NCI-H2171 treated with DMSO at 0.1 percent for 48 hours (cell line): ENCODE data around the gene ASIC5.

Experiments used
- DNase-seq: peaks from one replicate; lab custom pipeline; 2025; lab: John Stamatoyannopoulos, UW

ASIC5 gene

DNA sequence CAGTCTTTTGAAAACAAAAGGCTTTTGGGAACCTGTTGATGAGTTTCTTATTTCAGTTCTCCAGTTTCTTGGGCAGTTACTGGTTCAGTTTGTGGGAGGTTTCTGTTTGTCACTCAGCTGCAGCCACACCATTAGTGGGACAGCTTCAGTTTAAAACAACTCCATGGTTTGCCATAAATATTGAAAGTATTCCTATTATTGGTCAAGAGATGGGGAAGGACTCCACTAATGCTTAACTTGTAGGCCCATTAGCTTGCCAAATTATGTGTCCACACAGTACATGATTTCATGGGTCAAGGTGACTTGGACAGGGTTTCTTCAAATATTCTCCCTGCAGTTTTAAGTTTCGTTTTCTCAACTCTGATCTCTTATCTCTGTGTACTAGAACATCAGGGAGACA lies 15.5 kb upstream of the ASIC5 start:
- no peak for DNase-seq

GRCh38 chr4:155879767-155880166 lies 13.7 kb upstream of the ASIC5 start:
- no peak for DNase-seq

- DNase-seq, result no peak
Observed at GRCh38 chr4:155878611-155879010, 12.5 kb upstream of the ASIC5 start.

- no peak for DNase-seq
Observed at GRCh38 chr4:155877971-155878370, 11.9 kb upstream of the ASIC5 start.

GRCh38 chr4:155875878-155876277 lies 9.8 kb upstream of the ASIC5 start:
- DNase-seq, result no peak

GRCh38 chr4:155855897-155856296 lies 10.2 kb downstream of the ASIC5 start:
- no peak for DNase-seq

DNA sequence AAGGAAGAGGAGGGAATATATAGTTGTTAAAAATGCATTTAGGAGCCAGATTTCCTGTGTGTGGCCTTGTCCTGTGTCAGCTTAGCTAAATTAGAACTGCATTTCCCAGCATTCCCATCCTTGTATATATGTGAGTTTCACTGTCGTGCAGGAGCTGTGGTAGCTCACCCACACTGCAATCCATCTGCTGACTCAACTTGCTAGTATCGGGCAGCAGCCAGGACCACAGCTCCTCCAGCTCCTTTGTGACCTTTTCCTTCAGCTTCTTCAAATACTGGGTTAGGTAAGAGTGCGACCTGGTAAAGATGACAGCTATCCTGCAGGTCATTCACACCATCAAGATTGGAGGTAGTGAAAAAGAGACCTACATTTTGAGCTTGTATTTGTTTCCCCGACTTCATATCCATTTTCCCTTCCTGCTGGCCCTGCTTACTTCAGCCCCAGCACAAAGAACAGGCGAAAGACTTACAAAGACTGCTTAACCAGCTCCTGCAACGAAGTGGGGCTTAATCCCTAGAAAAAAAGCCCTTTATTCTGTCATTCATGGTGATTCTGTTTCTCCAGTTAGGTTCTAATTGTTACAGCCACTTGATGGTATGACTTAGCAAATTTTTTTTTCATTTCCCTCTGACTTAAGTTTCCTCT lies 11.4 kb downstream of the ASIC5 start:
- DNase-seq, result no peak

DNA sequence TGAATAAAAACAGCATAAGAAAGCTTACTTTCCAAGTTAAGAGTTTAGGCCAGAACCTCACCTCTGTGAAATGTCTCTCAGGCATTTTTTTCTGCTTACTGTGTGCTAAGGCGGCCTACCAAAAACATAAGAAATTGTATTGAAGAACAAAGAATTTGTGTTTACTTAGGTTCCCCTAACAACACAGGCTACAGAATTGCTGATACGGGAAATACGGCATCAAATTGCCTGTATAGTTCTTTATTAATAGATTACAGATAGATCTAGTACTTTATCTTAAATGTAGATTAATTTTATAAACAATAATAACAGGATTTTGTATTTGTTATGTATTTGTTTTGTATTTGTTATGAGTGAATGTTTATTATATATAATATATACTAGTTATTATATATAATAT lies 12.9 kb downstream of the ASIC5 start:
- DNase-seq, result no peak

DNA sequence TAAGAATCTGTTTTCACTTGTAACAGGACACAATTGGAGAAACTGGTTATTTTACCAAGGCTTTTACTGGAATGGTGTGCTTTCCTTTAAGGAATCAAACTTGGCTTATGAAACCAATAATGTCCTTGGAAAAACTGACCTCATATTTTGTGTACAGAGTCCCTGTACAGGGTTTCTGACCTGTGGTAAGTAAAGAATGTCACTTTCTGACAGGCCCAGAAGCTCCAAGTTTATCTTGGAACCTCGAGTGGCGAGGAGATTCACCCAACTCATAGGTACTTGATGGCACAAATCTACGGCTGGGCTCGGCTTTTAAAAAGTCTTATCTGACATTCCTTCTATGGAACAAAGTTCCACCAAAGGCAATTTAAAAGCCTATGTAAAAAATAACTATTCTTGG lies 17.0 kb downstream of the ASIC5 start:
- DNase-seq, result no peak

DNA sequence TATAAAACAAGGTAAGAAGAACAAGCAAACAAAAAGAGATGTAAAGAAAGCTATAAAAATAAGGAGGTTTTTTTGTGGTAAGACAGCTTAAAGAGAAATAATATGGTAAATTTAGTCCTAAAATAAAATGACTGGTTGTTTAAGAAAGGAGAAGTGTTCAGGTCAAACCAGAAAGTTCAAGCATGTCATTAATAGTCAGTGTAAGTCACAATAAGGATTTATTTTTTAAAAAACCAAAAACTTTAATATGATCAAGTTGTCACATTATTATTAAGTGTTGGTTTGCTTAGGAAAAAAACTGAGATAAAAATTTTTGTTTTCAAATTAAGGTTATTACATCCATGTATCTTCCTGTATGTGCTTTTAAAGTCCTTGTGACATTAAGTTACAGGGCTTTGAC lies 19.1 kb downstream of the ASIC5 start:
- DNase-seq, result no peak

GRCh38 chr4:155842080-155842479 lies 24.0 kb downstream of the ASIC5 start:
- DNase-seq, result no peak

GRCh38 chr4:155837203-155837796 lies 28.8 kb downstream of the ASIC5 start:
- no peak for DNase-seq

GRCh38 chr4:155832664-155833063 lies 33.4 kb downstream of the ASIC5 start:
- no peak for DNase-seq

DNA sequence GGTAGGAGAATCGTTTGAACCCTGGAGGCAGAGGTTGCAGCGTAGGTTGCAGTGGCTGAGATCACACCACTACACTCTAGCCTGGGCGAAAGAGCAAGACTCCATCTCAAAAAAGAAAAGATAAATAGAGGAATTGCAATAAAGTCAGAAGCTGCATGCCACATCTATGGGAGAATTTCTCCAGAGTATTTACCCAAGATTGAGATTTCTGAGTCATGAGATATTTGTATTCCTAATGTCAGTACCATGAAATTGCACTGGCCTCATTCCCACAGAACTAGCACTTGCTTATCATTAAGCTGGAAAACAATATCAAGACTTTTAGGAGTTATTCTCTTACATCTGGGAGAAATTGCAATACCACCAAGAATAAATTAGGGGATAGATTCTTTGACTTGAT lies 37.4 kb downstream of the ASIC5 start:
- no peak for DNase-seq

DNA sequence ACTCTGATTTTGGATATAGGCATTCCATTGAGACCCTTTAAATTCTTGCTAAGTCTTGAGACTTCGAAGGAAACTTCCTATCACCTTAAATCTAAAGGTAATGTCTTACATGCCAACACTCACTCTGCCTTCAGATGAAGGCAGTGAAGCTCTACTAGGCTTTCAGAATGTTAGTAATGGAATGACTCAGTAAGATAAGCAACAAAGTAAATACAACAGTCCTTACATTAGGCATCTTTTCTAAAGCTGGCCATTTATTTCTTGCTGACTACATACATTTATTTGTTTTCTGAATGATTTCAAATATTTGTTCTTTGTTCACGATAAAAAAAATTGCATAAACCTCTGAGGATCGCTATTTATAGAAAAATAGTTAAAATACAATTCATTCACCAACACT lies 43.5 kb downstream of the ASIC5 start:
- no peak for DNase-seq

GRCh38 chr4:155820887-155821518 lies 45.1 kb downstream of the ASIC5 start:
- no peak for DNase-seq

DNA sequence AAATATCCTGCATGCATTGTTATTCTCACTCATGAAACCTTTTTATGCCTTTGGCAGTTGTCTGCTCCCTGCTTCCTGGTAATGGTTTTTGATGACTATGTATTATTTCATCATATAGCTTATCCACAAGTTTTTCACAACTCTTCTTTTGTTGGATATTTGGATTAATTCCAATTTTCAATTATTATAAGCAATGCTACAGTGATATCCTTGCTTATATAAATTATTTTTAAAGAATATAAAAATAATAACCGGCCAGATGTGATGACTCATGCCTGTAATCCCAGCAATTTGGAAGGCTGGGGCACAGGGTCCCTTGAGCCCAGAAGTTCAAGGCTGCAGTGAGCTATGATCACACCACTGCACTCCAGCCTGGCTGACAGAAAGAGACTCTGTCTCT lies 47.0 kb downstream of the ASIC5 start:
- DNase-seq, result no peak

GRCh38 chr4:155818639-155819038 lies 47.4 kb downstream of the ASIC5 start:
- DNase-seq, result no peak

- DNase-seq, result no peak
Observed at GRCh38 chr4:155811083-155811482, 55.0 kb downstream of the ASIC5 start.

DNA sequence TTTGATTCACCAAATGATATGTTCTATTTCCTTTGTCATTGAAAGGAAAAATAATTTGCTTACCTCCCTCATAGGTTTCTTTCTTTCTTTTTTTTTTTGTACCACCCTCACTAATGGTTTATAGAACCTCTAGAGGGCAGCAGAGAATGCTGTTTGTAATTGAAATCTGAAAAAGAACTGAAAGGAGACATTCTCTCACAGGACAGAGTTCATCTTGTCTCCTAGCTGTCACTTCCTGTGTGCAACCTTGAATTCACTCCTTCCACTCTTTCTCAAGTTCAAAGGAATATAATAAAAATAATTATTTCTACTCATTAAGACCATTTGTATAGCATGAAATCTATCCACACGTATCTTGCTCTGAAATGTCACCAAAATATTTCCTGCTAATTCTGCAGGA lies 56.2 kb downstream of the ASIC5 start:
- DNase-seq, result peak; percentile 58

DNA sequence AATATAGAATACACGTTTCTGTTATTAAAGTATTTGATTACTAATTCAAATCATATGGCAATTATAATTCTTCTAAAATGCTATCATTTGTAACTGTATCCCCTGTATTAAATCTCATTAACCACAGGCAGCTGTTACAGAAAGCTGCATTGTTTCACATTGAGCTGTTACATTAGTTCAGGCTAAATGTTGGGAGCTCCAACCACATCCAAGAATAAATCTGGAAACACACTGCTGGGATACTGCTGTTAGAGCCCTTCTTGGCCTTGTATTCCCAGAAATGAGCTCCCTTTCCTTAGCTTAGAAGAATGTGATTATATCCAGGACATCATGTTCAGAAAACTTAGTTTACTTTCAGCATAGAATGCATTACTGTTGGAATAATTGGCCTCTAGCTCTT lies 59.1 kb downstream of the ASIC5 start:
- DNase-seq, result no peak

DNA sequence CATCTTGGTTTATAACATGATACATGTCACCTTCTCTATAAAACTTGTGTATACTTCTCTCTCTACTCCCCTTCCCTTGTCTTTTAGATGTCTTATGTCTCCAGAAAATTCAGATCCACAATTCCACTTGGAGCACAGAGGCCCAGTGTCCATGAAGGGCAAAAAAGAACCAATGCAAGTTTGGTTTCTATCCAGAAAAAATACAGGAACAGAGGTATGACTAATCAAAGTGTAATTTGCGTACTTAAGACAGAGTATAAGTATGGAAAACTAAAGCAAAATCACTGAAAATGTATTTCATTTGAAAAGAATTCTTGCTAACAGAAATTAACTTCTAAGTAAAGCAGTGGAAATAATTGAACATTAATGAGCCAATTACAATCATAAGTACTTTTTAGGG lies 61.1 kb downstream of the ASIC5 start:
- DNase-seq, result no peak

- no peak for DNase-seq
Observed at GRCh38 chr4:155802190-155802959, 63.7 kb downstream of the ASIC5 start.
